Panc1 (cell line): ENCODE results near the gene ASTN2. TPM values are rescaled to one million over a fixed set of nuclear protein-coding genes. Genes with fewer than 3 reads are reported as not detected.

Source experiments
- ATAC-seq: fragments of 200-7000 bp; cut with Tn5 transposase; 2 replicates; pipeline ENCODE4 v1.9.1; 2020; ENCODE audit warnings: mild to moderate bottlenecking, moderate library complexity
- BruUV-seq: library from RNA; stranded (reverse); fragments of 400-500 nt; replicated peaks from 2 replicates; lab custom pipeline; 2021; lab: Mats Ljungman, UMichigan
- CTCF ChIA-PET: fragments of 300-600 bp; sonication (Branson Sonifier 250); formaldehyde crosslinking; loops from one replicate; lab custom pipeline; 2022; ENCODE audit warnings: antibody characterized with exemption; lab: Charles Lee
- POLR2A ChIA-PET: fragments of 300-600 bp; sonication (Branson Sonifier 250); formaldehyde crosslinking; loops from one replicate; lab custom pipeline; 2022; ENCODE audit warnings: antibody characterized with exemption; lab: Charles Lee
- DNase-seq: peaks from one replicate; pipeline ENCODE4 v3.0.0-alpha.2; 2010; ENCODE audit warnings: low read depth, low spot score
- H3K27ac ChIP-seq: 2 replicates; pipeline ENCODE4 v1.5.1; 2011; ENCODE audit warnings: mild to moderate bottlenecking, low read length, inconsistent platforms
- H3K27me3 ChIP-seq: fragments of 200-500 bp; sonication (Bioruptor generic); 2 replicates; pipeline ENCODE4 v1.6.0; 2014; ENCODE audit warnings: low read length, inconsistent platforms; ENCODE audit not compliant: control insufficient read depth, insufficient read depth
- H3K36me3 ChIP-seq: fragments of 200-500 bp; sonication (Bioruptor generic); 2 replicates; pipeline ENCODE4 v1.5.1; 2014; ENCODE audit warnings: inconsistent platforms, mild to moderate bottlenecking, low read length, moderate library complexity; ENCODE audit not compliant: control insufficient read depth, insufficient read depth
- H3K4me1 ChIP-seq: 2 replicates; pipeline ENCODE4 v1.5.1; 2011; ENCODE audit warnings: inconsistent platforms, mild to moderate bottlenecking, low read length, moderate library complexity; ENCODE audit not compliant: control insufficient read depth, insufficient read depth
- H3K4me3 ChIP-seq, 2 experiments: 2 replicates each; pipeline ENCODE4 v1.5.1; 2011 to 2012; ENCODE audit warnings: low read depth in 2 of 2, low read length in 2 of 2, mild to moderate bottlenecking in 2 of 2, inconsistent platforms in 1 of 2, moderate library complexity in 1 of 2
- H3K9me3 ChIP-seq: fragments of 200-500 bp; sonication (Bioruptor generic); 2 replicates; pipeline ENCODE4 v1.5.1; 2014; ENCODE audit warnings: low read depth, mild to moderate bottlenecking, inconsistent platforms, low read length, moderate library complexity; ENCODE audit not compliant: control insufficient read depth, insufficient read depth
- CTCF ChIP-seq: fragments of 450-650 bp; IDR thresholded peaks from 2 replicates; pipeline ENCODE4 v1.5.1; 2017; ENCODE audit warnings: mild to moderate bottlenecking
- POLR2AphosphoS5 ChIP-seq: IDR thresholded peaks from 2 replicates; pipeline ENCODE4 v1.6.1; 2012; ENCODE audit warnings: mild to moderate bottlenecking, low read depth, low read length, moderate library complexity
- REST ChIP-seq, 2 experiments: IDR thresholded peaks; 2 replicates each; pipeline ENCODE4 v1.6.1; 2011 to 2012; ENCODE audit warnings: low read depth in 2 of 2, control low read depth in 1 of 2, low read length in 1 of 2, mild to moderate bottlenecking in 1 of 2, moderate library complexity in 1 of 2; ENCODE audit not compliant: insufficient read depth in 1 of 2
- SIN3A ChIP-seq: IDR thresholded peaks from 2 replicates; pipeline ENCODE4 v1.6.1; 2012; ENCODE audit warnings: low read depth, mild to moderate bottlenecking, low read length, moderate library complexity, borderline replicate concordance; ENCODE audit not compliant: insufficient read depth
- TCF7L2 ChIP-seq: IDR thresholded peaks from 2 replicates; pipeline ENCODE4 v1.6.1; 2011; ENCODE audit warnings: mild to moderate bottlenecking, low read depth, low read length, inconsistent platforms
- in situ Hi-C: cut with HindIII; loops from 2 replicates; pipeline ENCODE4 v1.10.0; 2016; ENCODE audit warnings: low sequenced_read_pairs, low pct_unique_long_range_greater_than_20kb
- intact Hi-C: fragments of 100-400 bp; cut with micrococcal nuclease; formaldehyde crosslinking; loops from one replicate; pipeline ENCODE4 v1.10.0; 2022; ENCODE audit not compliant: unreplicated experiment
- total RNA-seq: library from RNA; stranded (reverse); gene quantifications from one replicate; pipeline ENCODE4 v1.2.1, GENCODE V29; 2021; ENCODE audit not compliant: unreplicated experiment

ASTN2 gene
- total RNA-seq, 1 experiment from 2014 or later, result 3.9 TPM

GRCh38 chr9:116387934-116388698 lies 1026.7 kb downstream of the ASTN2 start:
- in situ Hi-C loops (no loop called here), intact Hi-C loops (no loop called here)
- no peaks in the 10 kb centered on the region for H3K36me3 ChIP-seq
- H3K27me3 ChIP-seq, result no peaks in the 10 kb centered on the region
- POLR2A ChIA-PET, result no interaction called here
- no peak overlapping the region for H3K4me3 ChIP-seq
- no peaks in the 10 kb centered on the region for H3K4me1 ChIP-seq
- H3K9me3 ChIP-seq, result no peaks in the 10 kb centered on the region
- ATAC-seq (no peak), DNase-seq (no peak)
- CTCF ChIA-PET, result no interaction called here
- H3K27ac ChIP-seq, result no peak overlapping the region
- no TSS peak for BruUV-seq
- no peak for TF ChIP-seq SIN3A
- no peak for TF ChIP-seq TCF7L2
- TF ChIP-seq POLR2AphosphoS5, result no peak
- no peak for TF ChIP-seq REST (IDR thresholded peaks at IDR 0.05; ENCODE audit: insufficient read depth in 1 of 2, low read depth in 2 of 2, low read length in 1 of 2)
- TF ChIP-seq CTCF, result no peak

- BruUV-seq, result no TSS peak
- H3K4me3 ChIP-seq, result no peak overlapping the region
- intact Hi-C loops (no loop called here), in situ Hi-C loops (no loop called here)
- ATAC-seq, result no peak
- CTCF ChIA-PET, result no interaction called here
- POLR2A ChIA-PET, result no interaction called here
- H3K4me1 ChIP-seq, result no peaks in the 10 kb centered on the region
- no peak overlapping the region for H3K27ac ChIP-seq
- no peaks in the 10 kb centered on the region for H3K27me3 ChIP-seq
- H3K36me3 ChIP-seq, result no peaks in the 10 kb centered on the region
- TF ChIP-seq POLR2AphosphoS5 (no peak), SIN3A (no peak), REST (IDR thresholded peaks at IDR 0.05; ENCODE audit: insufficient read depth in 1 of 2, low read depth in 2 of 2, low read length in 1 of 2) (no peak), TCF7L2 (no peak), CTCF (no peak)
- DNase-seq, result no peak
- no peaks in the 10 kb centered on the region for H3K9me3 ChIP-seq
Measured at GRCh38 chr9:116383936-116384335, 1030.9 kb downstream of the ASTN2 start.
